Hepatic stellate cell (primary cell): ENCODE results near the gene MATR3.
"Not testable (repeated sequence)": the region's sequence is repeated elsewhere in the genome, so short reads cannot be mapped to it uniquely, and the experiment has no call there.

ENCODE experiments used
- DNase-seq: peaks from one replicate; pipeline ENCODE4 v3.0.0; 2011; ENCODE audit warnings: low spot score

MATR3 gene, protein sequence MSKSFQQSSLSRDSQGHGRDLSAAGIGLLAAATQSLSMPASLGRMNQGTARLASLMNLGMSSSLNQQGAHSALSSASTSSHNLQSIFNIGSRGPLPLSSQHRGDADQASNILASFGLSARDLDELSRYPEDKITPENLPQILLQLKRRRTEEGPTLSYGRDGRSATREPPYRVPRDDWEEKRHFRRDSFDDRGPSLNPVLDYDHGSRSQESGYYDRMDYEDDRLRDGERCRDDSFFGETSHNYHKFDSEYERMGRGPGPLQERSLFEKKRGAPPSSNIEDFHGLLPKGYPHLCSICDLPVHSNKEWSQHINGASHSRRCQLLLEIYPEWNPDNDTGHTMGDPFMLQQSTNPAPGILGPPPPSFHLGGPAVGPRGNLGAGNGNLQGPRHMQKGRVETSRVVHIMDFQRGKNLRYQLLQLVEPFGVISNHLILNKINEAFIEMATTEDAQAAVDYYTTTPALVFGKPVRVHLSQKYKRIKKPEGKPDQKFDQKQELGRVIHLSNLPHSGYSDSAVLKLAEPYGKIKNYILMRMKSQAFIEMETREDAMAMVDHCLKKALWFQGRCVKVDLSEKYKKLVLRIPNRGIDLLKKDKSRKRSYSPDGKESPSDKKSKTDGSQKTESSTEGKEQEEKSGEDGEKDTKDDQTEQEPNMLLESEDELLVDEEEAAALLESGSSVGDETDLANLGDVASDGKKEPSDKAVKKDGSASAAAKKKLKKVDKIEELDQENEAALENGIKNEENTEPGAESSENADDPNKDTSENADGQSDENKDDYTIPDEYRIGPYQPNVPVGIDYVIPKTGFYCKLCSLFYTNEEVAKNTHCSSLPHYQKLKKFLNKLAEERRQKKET

DNA sequence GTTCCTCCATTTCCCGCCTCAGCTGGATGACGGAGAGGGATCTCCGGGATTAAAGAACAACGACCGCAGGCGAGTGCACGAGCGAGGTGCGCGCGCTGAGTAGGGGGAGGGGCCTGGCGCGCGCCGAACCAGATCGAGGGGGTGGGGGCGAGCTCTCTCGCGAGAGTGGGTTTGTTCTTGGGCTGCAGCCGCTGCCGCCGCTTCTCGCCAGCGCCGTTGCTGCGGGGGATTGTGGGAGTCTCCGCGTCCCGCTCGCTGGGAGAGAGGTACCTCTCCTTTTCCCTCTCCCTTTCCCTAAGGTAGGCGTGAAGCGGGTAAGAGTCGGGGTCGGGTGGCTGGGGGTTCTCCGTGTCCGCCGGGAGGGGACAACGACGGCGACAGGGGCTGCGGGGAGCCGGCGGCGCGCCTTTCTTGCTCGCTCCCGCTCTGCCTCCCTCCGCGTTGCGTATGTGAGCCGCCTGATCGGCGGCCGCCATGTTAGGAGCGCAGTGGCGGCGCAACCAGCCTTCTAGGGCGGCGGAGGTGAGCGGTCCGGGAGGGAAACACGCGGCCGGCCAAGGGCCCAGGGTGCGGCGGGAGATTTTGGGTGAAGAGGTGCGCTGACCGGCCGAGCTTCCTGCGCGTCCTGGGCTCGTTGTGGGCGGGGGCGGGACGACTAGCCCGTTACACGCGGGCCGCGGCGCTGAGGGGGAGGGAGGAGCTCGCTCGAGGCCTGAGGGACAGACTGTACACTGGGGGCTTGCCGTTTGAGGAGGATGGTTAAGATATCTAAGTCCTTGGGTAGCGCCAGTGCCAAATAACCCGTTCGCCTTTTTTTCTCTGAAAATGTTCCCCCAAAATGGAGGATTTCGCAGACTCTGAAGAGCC lies at the start of gene MATR3:
TSS of gene MATR3 (plus strand) at position 234 of the 867 bp plus-strand sequence. CDS start 13,676 bp downstream, outside the sequence.
- peak; percentile 96 for DNase-seq

DNA sequence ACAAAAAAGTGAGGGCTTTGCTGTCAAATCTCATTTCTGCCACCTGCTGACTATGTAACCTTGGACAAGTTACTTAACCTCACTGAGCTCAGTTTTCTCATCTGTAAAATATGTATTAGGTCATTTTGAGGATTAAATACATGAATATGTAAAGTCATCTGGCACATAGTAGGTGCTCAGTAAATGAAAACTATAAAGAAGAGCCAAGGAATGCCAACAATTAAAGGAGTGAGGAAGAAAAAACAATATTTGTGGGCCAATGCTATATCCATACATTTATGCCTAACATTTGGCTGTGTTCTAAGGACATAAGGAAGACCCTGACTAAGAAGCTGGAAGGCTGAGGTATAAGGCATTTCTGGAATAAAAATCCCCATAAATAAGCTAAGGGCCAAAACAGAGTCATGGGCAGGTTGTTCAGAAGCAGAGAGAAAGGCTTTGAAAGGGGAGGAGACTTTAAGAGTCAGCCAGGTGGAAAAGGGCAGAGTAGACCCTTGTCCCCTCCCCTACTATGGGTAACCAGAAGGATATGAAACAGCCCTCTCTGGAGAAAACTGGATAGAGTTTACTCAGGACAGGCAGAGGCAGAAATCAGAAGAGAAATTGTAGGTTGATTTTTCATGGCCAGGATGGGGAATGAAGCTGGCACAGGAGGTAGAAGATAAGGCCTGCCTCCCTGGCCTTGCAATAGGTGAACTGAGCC lies 47.8 kb upstream of the MATR3 start:
- no peak for DNase-seq

DNA sequence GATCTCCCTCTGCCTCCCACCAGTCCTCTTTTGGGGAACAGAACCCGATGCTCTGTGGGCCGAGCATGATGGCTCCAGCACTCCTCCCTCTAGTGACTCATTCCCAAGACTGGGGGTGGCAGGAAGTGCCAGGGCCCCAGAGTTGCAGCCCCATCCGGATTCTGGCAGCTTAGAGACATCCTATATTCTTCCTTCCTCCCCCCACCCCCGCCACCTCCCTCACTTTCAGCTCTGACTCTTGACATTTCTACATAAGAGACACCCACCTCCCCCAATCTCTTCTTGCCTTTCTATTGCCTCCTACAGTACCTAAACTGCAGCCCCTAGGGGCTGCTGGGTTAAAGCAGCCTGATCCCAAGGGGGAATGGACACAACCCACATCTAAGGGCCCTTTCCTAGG lies 47.1 kb upstream of the MATR3 start:
- DNase-seq = peak; percentile 70

DNA sequence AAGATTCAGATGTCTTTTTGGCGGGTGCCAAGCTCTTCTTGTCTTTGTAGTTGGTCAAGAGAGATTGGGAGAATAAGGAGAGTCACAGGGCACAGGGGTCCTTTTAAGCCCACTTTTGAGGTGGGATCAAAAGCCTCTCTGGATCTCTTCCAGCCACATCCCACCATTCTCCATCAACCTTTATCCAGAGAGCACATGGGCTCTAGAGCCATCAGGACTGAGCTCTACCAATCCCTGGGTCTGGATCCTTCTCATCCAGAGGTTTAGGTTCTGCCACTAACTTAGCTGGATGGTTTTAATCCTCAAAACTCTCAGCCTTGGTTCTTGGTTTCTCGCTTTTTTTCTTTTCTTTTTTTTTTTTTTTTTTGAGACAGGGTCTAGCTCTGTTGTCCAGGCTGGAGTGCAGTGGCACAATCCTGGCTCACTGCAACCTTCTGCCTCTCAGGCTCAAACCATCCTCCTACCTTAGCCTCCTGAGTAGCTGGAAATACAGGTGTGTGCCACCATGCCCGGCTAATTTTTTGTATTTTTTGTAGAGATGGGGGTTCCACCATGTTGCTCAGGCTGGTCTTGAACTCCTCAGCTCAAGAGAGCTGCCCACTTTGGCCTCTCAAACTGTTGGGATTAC lies 44.6 kb upstream of the MATR3 start:
- DNase-seq = no peak

DNA sequence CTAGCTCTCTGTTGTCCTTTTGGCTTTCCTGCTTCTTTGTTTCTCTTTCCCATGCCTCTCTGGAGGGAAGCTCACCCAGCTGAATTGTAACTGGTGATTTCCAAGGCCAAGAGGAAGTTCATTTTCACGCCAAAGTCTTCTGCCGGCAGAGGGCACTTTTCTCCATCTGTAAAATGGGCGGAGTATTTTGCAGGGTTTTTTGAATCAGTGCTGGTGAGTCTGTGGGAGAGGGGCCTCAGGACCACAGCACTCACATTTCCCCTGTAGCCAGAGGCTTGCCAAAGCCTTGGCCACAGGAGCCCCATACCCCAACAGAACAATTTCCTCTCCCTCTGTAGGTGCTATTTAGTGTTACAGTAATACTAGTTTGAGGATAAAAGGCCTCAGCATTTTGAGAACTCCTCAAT lies 42.3 kb upstream of the MATR3 start:
- DNase-seq = no peak

DNA sequence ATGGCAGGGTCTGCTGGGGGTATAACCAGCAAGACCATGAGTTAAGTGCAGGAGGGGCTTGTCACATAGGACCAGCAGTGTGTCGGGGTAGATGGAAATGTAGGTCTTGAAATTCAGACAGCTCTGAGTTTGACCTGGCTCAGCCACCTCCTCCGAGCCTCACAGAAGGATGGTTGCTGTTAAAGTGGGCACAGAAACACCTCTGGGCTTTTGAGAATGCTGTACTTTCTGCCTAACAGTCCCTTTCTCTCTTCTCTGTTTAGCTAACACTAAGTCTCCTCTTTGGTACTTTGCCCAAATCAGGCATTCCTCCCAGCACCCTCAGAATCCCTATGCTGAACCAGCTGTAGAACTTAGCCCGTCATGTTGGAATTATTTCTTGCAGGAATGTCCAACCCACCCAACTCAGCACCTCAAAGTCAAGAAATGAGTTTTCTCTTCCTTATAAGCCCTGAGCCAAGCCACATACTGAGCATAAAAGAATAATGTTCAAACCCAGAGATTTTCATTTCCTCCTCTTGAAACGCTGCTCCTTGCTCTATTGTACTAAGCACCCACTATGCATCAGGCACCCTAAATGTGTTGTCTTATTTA lies 41.7 kb upstream of the MATR3 start:
- DNase-seq = no peak

DNA sequence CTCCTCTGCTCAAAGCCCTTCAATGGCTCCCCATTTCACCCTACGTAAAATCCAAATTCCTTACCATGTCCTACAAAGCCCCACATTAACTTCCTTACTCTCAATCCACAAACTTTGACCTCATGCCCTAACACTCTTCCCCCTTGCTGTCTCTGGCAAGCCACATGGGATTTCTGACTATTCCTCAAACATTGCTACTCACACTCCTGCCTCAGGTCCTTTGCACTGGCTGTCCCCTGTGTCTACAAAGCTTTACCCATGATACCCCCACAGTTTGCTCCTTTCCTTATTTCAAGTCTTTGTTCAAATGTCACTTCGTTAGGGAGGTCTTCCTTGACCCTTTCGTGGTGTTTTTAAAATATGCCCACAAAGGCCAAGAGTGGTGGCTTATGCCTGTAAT lies 40.4 kb upstream of the MATR3 start:
- DNase-seq = no peak

DNA sequence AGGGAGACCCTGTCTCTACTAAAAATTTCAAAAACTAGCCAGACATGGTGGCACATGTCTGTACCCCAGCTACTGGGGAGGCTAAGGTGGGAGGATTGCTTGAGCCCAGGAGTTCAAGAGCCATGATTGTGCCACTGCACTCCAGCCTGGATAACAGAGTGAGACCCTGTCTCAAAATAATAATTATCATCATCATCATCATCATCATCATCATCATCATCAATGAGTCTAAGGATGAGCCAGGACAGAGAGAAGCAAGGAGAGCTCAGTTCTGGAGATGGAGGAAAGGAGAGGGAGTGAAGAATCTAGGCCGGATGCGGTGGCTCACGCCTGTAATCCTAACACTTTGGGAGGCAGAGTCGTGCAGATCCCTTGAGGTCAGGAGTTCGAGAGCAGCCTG lies 36.7 kb upstream of the MATR3 start:
- no peak for DNase-seq

DNA sequence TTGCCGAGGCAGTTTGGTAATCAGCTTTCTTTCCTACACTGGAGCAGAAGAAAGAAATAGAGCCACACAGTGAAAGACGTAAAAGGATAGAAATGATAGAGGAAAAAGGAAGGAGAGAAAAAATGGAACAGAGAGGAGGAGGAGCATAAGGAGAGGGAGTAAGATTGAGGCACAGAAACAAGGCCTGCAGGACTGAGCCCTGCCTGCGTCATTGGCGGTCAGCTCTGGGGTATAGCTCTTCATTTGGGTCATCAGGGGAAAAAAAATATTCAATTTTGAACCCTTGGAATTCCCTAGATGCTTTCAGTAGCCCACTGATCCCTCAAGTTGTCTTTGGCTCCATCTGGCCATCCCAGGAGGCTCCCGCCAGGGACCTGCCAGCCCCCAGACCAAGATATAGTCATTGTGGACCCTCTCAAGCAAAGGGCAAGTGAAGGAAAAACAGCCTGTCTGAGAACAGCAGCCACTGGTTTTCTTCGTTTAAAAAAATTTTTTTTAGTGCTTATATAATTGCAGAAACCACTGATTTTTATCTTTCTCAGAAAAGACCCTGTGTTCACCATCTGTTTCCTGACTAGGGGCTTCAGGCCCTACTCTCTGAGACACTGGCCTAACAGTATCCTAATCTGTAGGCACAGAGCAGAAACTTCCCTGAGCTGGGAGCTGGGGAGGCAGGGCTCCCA lies 31.3 kb upstream of the MATR3 start:
- no peak for DNase-seq

DNA sequence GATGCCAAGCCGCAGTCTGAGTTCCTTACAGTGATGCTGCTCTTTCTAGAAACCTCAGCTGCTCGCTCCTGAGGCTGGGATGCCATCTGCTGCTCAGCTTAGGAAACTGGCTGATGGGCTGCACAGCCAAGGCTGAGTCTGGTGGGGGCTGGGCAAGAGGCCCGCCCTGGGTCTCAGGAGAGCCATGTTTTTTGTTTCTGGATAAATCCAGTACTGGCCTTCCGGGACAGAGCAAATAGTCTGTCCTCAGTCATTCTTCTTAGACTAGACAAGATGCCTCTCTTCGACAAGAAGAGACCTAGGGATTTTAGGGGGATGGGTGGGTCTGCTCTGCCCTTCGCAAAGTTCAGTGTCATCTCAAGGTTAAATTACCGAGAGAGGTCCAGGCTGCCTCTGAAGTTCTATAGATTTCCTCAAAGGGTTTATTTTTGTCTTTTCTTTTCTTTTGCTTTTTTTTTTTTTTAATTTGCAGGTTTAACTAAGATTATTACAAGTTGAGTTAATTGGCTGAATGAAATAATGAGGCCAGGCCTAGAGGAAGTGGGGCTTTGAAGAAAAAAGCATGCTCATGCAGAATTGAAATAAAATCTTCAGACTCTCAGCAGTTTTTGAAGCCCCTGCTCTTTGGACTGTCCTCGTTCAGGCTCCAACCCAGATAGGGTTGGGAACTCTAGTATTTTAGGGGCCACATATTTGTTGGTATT lies 30.6 kb upstream of the MATR3 start:
- DNase-seq = peak; percentile 91

DNA sequence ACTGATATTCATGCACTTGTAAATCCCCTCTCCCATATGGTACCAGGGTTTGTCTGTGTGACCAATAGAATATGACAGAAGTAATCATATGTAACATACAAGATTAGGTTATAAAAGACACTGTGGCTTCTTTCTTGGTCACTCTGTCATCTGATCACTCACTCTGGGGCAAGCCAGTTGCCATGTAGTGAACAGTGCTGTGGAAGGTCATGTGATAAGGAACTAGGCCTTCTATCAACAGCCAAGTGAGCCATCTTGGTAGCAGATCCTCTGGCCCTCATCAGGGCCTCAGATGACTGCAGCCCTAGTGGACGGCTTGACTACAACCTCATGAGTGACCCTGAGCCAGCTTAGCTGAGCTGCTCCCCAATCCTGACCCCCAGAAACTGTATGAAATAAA lies 30.0 kb upstream of the MATR3 start:
- DNase-seq = no peak

DNA sequence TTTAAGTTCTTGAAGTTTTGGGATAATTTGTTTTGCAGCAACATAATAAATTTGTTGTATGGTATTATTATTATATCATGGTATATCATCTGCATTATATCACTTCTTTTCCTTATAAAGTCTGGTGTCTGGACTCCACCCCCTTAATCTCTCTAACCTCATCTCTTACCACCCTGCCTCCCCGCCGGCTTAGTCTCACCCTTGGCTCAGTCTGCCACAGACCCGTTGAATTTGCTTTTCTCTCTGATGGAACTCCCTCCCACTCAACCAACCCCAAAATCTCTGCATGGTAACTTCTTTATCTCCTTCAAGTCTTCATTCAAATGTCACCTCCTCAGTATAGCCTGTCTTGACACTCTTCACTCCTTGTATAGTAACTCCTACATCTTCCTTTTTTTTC lies 29.6 kb upstream of the MATR3 start:
- DNase-seq = no peak

DNA sequence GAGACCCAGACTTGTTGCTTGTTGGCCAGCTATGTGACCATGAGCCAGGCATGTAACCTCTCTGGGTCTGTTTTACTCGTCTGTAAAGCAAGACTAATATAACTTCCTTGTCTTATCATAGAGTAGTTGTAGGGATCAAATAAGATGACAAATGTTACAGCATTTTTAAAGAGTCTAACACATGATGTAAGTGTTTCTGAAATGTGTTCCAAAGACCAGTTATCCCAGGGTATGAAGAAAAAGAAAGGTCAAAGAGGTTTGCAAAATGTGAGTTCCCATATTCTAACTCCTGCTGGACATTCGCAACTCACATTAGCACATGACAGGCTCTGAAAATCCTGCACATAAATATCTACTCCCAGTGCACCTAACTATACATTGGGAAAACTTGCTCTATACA lies 28.5 kb upstream of the MATR3 start:
- DNase-seq = no peak

DNA sequence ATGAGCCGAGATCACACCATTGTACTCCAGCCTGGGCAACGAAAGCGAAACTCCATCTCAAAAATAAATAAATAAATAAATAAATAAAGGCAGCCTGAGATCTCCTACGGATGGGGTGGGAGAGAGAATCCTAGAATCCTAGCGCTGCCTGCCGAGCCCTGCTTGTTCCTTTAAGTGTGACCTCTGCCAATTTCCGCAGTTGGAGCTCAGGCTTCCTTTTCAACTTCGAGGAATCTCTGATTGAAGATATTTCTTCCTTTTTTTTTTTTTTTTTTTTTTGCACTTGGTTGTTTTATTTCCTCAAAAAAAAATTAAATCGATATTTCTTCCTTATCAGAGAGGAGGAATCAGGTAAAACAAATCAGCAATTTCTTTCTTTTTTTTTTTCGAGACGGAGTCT lies 27.3 kb upstream of the MATR3 start:
- no peak for DNase-seq

DNA sequence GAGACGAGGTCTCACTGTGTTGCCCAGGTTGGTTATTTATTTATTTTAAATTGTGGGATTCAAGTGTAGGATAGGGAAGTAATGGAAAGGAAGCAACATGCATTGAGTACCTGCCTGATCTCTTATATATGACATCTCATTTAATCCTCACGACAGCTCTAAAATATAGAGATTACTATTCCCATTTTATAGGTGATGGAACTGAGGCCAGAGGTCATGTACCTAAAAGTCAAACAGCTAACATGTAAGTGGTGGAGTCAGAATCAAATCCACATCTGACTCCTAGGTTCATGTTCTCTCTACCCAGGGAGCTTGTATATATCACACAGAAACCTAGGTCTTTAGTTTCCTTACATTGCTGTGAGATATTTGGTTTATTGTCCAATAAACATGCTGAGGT lies 26.1 kb upstream of the MATR3 start:
- DNase-seq = no peak

DNA sequence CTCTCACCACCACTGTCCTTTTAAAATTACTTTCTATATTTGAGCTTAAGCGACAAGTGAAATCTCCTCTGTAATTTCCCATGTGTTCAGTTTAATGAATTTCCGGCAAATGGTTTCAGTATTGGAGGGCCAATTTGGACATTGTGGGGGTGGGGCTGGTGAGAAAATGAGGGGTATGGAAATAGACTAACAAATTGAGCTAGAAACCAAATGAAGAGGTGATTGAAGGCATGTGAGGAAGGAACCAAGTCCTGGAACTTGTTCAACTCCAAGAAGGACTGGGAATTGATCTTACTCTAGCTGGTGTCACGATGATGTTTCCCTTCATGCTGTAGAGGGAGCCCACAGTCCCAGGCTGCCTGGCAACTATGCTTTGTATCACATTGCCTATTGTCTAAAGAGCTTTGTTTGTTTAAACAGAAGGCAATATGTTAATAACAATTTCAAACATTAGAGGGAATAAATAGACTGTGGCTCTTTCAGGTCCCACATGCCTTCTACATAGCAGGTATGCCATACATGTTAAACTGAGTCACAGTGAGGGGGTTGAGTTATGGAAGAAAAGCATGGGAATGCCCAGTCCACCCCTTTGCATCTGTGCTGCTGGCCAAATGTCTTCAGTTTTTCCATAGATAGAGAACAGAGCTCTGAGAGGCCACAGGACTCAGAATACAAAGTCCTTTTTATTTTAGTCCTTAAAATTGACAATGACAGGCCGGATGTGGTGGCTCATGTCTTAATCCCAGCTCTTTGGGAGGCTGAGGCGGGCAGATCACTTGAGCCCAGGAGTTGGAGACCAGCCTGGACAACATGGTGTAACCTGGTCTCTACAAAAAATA lies 25.0 kb upstream of the MATR3 start:
- no peak for DNase-seq

DNA sequence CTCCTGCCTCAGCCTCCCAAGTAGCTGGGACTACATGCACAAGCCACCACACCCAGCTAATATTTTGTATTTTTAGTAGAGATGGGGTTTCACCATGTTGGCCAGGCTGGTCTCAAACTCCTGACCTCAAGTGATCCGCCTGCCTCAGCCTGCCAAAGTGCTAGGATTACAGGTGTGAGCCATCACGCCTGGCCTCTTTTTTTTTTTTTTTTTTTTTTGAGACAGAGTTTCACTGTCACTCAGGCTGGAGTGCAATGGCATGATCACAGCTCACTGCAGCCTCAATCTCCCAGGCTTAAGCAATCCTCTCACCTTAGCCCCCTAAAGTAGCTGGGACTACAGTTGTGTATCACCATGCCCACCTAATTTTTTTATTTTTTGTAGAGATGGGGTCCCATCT lies 22.8 kb upstream of the MATR3 start:
- not testable (repeated sequence) for DNase-seq

DNA sequence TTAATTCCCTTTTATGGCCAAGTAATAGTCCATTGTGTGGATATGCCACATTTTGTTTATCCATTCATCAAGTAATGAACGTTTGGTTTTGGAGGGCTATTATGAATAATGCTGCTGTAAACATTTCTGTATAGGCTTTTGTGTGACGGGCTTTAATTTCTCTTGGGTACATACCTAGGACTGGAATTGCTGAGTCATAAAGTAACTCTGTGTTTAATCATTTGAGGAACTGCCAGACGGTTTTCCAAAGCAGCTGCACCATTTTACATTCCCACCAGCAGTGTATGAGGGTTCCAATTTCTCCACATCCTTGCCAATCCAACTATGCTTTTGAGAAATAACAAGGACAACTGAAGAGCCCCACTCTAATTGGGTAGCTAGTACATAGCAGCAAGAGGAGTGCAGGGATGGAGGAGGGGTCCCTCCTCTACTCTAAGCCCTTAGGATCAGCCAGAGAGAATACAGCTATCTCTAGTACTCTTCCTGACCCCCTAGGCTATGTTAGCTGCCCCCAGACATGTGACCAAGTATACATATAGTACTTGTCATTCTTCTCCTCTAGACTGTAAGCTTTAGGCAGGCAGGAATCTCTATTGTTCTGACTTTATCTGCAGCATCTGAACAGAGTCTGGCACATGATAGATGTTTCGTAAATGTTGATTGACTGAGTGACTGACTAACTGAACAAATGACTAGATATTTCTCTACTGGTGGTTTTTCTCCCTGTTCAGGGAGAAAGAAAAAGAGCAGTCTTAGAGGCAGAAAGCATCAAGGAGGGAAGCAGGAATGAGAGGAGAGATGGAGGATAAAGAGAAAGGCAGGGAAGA lies 22.1 kb upstream of the MATR3 start:
- no peak for DNase-seq
